IPS-15b (cell line): ENCODE measurements around the gene USP43.

Source experiments
- H3K27me3 ChIP-seq: one replicate; pipeline ENCODE4 v1.6.1; 2013; ENCODE audit warnings: low read length; ENCODE audit not compliant: control insufficient read depth, insufficient read depth
- H3K36me3 ChIP-seq: one replicate; pipeline ENCODE4 v1.6.1; 2013; ENCODE audit warnings: low read length; ENCODE audit not compliant: control insufficient read depth, insufficient read depth
- H3K4me1 ChIP-seq: one replicate; pipeline ENCODE4 v1.6.1; 2013; ENCODE audit warnings: mild to moderate bottlenecking, low read length; ENCODE audit not compliant: control insufficient read depth, insufficient read depth
- H3K4me3 ChIP-seq: one replicate; pipeline ENCODE4 v1.5.1; 2013; ENCODE audit warnings: low read depth, low read length
- H3K9ac ChIP-seq: one replicate; pipeline ENCODE4 v1.6.1; 2013; ENCODE audit warnings: low read depth, mild to moderate bottlenecking, low read length
- H3K9me3 ChIP-seq: one replicate; pipeline ENCODE4 v1.6.1; 2013; ENCODE audit warnings: mild to moderate bottlenecking, low read length; ENCODE audit not compliant: control insufficient read depth, insufficient read depth

USP43 gene

DNA sequence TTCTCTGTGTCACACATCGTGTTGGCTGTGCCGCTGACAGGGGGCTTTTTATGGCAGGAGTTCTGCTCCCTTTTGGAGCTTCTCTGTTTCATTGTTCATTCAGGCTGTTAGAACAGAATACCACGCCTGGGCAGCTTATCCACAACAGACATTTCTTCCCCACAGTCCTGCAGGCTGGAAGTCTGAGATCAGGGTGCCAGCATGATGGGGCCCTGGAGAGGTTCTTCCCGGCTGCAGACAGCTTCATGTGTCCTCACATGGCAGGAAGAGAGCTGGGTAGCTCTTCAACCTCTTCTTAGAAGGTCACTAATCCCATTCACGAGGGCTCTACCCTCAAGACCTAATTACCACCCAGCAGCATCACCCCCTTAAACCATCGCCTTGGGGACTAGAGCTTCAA lies 81.0 kb downstream of the USP43 start:
- Histone ChIP-seq H3K9me3 (peaks cover under 1% of the 10 kb centered on the region), H3K4me1 (no peaks in the 10 kb centered on the region), H3K4me3 (no peak overlapping the region), H3K9ac (no peak overlapping the region), H3K27me3 (no peaks in the 10 kb centered on the region), H3K36me3 (no peaks in the 10 kb centered on the region)

DNA sequence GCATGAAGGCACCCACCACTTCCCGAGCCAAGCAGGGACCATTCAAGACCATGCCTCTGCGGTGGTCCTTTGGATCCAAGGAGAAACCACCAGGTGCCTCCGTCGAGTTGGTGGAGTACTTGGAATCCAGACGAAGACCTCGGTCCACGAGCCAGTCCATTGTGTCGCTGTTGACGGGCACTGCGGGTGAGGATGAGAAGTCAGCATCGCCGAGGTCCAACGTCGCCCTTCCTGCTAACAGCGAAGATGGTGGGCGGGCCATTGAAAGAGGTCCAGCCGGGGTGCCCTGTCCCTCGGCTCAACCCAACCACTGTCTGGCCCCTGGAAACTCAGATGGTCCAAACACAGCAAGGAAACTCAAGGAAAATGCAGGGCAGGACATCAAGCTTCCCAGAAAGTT lies 82.7 kb downstream of the USP43 start:
- Histone ChIP-seq H3K4me3 (no peak overlapping the region), H3K27me3 (no peaks in the 10 kb centered on the region), H3K9ac (no peak overlapping the region), H3K4me1 (no peaks in the 10 kb centered on the region), H3K9me3 (peaks cover 3% of the 10 kb centered on the region), H3K36me3 (no peaks in the 10 kb centered on the region)

DNA sequence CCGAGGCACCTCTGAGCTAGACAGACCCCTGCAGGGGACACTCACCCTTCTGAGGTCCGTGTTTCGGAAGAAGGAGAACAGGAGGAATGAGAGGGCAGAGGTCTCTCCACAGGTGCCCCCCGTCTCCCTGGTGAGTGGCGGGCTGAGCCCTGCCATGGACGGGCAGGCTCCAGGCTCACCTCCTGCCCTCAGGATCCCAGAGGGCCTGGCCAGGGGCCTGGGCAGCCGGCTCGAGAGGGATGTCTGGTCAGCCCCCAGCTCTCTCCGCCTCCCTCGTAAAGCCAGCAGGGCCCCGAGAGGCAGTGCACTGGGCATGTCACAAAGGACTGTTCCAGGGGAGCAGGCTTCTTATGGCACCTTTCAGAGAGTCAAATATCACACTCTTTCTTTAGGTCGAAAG lies 83.2 kb downstream of the USP43 start:
- H3K9ac ChIP-seq: no peak overlapping the region
- no peaks in the 10 kb centered on the region for H3K36me3 ChIP-seq
- H3K4me1 ChIP-seq: no peaks in the 10 kb centered on the region
- no peaks in the 10 kb centered on the region for H3K27me3 ChIP-seq
- H3K9me3 ChIP-seq: peaks cover 3% of the 10 kb centered on the region
- no peak overlapping the region for H3K4me3 ChIP-seq

DNA sequence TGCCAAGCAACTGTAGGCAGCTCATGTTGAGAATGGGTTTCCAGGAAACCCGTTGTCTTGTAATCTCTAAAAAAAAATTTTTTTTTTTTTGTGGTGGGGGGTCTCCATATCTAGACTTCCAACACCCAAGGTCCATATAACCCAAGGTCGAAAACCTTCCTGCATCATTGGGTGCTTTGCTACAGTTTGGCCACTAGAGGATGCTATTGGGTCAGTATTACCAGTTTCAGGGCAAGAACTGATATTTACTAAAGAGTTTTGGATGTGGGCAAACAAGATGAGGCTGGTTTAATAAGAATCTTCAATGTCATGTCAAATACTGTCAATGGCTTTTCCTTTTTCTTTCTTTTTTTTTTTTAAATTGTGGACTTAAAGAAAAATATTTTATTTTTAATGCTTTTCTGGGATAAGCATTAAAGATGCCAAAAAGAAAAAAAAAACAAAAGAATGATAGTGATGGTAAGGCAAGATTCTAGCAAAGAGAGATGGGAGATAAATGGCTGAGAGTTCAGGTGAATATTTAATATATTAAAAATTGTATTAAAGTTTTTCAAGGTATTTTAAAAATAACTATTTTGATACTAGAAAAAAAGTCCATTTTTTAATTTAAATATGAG lies 83.8 kb downstream of the USP43 start:
- Histone ChIP-seq H3K4me1 (no peaks in the 10 kb centered on the region), H3K27me3 (no peaks in the 10 kb centered on the region), H3K4me3 (no peak overlapping the region), H3K36me3 (no peaks in the 10 kb centered on the region), H3K9me3 (peaks cover 3% of the 10 kb centered on the region), H3K9ac (no peak overlapping the region)

DNA sequence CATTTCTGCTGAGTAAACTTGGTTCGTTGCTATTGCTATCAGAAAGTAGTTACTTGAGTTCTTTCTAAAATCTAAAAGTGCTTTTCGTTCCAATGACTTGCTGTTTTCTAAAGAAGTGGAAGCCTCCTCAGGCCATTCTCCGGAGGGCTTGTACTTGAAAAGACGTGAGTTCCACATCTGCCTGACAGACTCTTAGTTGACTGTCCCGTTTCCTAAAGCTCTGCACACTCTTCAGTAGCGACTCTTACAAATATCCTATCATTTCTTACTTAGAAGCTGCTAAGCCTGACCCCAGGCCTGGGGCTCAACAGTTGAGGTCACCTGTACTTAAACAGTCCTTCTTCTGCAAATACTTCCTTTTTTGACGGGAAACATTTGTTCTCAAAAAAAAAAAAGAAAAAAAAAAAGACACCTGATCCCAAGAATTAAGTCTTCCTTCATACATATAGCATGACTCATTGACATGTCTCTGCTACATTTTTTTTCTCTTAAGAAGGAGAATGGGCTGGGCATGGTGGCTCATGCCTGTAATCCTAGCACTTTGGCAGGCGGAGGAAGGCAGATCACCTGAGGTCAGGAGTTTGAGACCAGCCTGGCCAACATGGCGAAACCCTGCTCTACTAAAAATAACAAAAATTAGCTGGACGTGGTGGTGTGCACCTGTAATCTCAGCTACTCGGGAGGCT lies 84.6 kb downstream of the USP43 start:
- H3K36me3 ChIP-seq: no peaks in the 10 kb centered on the region
- peaks cover 3% of the 10 kb centered on the region for H3K9me3 ChIP-seq
- H3K4me3 ChIP-seq: no peak overlapping the region
- no peaks in the 10 kb centered on the region for H3K27me3 ChIP-seq
- no peak overlapping the region for H3K9ac ChIP-seq
- H3K4me1 ChIP-seq: no peaks in the 10 kb centered on the region

DNA sequence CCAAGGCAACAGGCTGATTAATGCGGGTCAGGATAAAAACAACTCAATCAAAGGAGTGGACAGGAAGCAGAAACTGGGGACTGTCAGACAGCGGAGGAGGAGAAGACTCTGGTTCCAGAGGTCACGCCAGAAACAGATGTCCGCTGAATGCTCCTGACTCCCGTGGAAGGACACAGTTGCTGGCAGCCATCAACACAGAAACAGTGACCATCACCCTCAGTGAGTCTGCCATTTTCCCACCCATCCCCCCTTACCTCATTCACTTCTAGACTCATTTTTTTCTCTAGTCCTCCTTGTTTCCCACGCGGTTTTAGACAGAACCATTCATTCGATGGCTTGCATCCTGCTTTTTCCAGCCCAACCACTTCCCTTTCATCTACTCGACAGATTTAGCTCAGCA lies 105.2 kb downstream of the USP43 start:
- no peak overlapping the region for H3K4me3 ChIP-seq
- no peaks in the 10 kb centered on the region for H3K9me3 ChIP-seq
- no peak overlapping the region for H3K9ac ChIP-seq
- H3K27me3 ChIP-seq: no peaks in the 10 kb centered on the region
- H3K36me3 ChIP-seq: no peaks in the 10 kb centered on the region
- no peaks in the 10 kb centered on the region for H3K4me1 ChIP-seq

DNA sequence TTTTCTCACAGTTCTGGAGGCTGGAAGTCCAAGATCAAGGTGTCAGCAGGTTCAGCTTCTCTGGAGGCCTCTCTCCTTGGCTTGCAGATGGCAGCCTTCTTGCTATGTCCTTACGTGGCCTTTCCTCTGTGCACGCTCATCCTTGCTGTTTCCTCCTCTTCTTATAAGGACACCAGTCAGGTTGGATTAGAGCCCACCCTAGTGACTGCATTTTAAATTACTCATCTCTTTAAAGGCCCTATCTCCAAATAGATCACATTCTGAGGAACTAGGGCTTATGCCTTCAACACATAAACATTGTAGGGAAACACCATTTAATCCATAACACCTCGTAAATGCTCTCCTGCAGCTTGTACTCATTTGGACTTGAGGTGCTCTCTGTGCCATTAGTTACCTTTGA lies 109.8 kb downstream of the USP43 start:
- H3K4me3 ChIP-seq: no peak overlapping the region
- no peaks in the 10 kb centered on the region for H3K4me1 ChIP-seq
- no peaks in the 10 kb centered on the region for H3K9me3 ChIP-seq
- no peaks in the 10 kb centered on the region for H3K27me3 ChIP-seq
- H3K9ac ChIP-seq: no peak overlapping the region
- no peaks in the 10 kb centered on the region for H3K36me3 ChIP-seq

DNA sequence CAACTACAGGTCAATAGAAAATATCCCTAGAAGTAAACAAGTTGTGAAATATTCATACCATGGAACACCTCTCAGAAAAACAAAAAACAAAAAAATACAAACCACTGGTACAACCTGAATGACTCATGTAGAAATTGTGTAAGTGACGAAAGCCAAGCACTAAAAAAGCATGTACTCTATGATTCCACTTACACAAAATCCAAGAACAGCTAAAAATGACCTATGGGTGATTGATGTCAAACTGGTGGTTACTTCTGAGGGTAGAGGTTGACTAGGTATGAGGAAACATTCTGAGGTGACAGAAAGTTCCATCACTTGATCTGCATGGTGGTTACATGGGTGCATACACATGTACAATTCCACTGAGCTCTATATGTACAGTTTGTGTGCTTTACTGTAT lies 114.9 kb downstream of the USP43 start:
- Histone ChIP-seq H3K9ac (no peak overlapping the region), H3K9me3 (no peaks in the 10 kb centered on the region), H3K4me1 (no peaks in the 10 kb centered on the region), H3K27me3 (no peaks in the 10 kb centered on the region), H3K36me3 (no peaks in the 10 kb centered on the region), H3K4me3 (no peak overlapping the region)

DNA sequence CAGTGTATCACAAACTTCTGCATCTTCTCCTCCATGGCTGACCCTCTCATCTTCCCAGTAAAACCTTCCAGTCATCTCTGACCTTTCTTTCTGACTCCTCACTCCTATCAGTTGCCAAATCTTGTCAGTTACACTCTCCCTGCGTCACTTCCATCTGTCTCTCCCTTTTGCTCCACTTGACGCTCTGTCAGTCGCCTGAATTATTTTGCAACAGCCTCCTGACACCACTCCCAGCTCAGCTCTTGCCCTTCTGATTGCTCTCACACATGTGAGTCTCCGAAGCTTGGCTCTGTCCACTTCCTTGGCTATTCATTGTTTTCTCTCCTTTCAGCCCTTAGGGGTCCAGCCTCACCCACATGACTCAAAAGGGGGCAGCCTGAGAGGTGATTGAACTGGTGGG lies 118.3 kb downstream of the USP43 start:
- H3K27me3 ChIP-seq: no peaks in the 10 kb centered on the region
- H3K9me3 ChIP-seq: no peaks in the 10 kb centered on the region
- no peak overlapping the region for H3K4me3 ChIP-seq
- no peaks in the 10 kb centered on the region for H3K4me1 ChIP-seq
- no peaks in the 10 kb centered on the region for H3K36me3 ChIP-seq
- H3K9ac ChIP-seq: no peak overlapping the region

DNA sequence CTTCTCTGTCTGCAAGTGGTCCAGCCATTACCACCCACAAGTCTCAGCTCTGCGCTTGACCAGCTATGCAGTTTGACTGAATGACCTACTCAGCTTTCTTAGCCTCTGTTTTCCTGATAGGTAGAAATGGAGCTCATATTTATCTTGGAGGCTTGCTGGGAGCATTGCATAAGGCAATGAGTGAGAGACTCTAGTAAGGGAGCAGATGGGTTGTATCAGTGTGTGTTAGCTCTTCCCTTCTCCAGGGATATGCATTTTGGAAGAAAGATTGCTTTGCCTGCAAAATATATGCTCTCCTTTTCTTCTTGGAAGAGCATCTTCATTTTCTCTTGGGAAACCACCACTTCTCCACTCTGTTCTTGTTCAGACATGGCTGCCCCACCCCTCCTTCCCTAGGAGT lies 120.0 kb downstream of the USP43 start:
- Histone ChIP-seq H3K36me3 (no peaks in the 10 kb centered on the region), H3K27me3 (no peaks in the 10 kb centered on the region), H3K4me1 (no peaks in the 10 kb centered on the region), H3K9me3 (no peaks in the 10 kb centered on the region), H3K4me3 (no peak overlapping the region), H3K9ac (no peak overlapping the region)

DNA sequence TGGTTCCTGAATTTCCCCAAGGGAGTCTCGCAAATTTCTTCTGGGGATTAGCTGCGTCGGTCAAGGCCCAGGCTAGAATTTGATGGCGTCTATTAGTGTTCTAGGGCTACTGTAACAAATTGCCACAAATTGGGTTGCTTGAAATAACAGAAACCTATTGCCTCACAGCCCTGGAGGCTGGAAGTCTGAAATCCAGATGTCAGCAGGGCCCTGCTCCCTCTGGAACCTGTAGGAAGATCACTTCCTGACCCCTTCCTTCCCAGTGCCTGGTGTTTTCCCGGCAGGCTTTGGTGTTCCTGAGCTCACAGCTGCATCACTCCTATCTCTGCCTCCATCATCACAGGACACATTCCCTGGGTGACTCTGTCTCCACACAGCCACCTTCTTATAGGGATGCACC lies 121.7 kb downstream of the USP43 start:
- H3K27me3 ChIP-seq: no peaks in the 10 kb centered on the region
- no peak overlapping the region for H3K9ac ChIP-seq
- H3K36me3 ChIP-seq: no peaks in the 10 kb centered on the region
- H3K9me3 ChIP-seq: no peaks in the 10 kb centered on the region
- H3K4me3 ChIP-seq: no peak overlapping the region
- H3K4me1 ChIP-seq: peaks cover 2% of the 10 kb centered on the region

DNA sequence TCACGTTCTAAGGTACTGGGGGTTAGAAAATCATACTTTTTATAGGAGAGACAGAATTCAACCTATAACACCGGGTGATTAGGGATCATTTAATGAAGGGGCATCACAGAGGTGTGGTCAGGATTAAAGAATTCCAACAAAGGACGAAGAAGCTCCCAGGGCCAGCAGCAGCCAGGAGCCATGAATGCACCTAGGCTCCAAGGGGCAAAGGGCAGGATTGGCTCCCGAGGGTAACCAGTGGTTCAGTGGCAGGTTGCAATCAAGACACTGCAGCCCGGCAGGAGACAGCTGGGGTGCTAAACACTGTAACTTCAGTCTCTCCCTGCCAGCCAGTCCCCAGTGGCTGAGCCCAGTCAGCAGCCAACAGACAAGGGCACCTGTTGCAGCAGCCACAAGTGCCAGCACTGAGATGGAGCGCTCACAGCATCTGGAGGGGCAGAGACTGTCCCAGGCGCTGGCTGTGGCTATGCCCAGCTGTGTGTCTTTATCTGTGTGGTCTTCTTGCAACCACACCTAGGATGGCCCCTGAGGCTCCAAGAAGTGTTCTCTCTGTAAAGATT lies 122.2 kb downstream of the USP43 start:
- Histone ChIP-seq H3K4me1 (peaks cover 2% of the 10 kb centered on the region), H3K27me3 (no peaks in the 10 kb centered on the region), H3K9me3 (no peaks in the 10 kb centered on the region), H3K9ac (no peak overlapping the region), H3K4me3 (no peak overlapping the region), H3K36me3 (no peaks in the 10 kb centered on the region)
